HG02588 (cell line): ENCODE data around the gene LSS.
"Not testable (repeated sequence)": the region's sequence is repeated elsewhere in the genome, so short reads cannot be mapped to it uniquely, and the experiment has no call there.

Experiments used
- ATAC-seq: cut with Tn5 transposase; IDR thresholded peaks from one replicate; pipeline ENCODE4 v1.9.1; 2021; ENCODE audit warnings: mild to moderate bottlenecking, moderate library complexity; ENCODE audit not compliant: unreplicated experiment

The LSS gene

DNA sequence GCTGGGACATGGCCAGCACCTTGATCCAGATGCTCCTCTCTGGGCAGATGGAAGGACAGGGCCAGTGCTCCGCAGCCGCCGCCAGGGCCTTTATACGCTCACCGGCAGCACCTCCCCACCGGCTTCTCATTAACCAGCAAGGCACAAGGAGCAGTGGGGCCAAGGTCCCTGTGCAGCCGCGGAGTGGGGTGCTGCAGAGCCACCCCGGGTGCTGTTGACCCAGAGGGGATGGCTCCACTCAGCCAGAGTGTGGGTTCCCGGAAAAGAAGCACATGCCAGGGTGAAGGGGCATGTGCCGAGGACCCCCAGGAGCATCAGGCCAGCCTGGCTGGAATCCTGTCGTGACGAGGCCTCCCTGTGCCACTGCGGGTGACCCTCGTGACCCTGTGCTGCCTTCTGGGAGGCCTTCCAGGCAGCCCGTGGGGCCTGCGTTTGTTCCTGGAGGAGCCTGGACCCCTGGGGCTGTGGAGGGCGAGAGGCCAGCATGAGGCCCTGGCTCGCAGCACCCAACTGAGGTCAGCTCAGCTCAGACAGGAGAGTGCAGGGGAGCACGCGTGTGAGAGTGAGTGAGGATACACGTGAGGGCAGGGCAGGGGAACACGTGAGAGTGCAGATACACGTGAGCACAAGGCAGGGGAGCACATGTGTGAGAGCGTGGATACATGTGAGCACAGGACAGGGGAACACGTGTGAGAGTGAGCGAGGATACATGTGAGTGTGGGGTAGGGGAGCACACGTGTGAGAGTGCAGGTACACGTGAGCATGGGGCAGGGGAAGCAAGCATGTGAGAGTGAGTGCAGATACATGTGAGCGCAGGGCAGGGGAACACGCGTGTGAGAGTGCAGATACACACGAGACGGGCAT is 72.8 kb downstream of the LSS start, which contains the start of gene FTCD:
TSS of gene FTCD (minus strand) at position 66 of the 864 bp plus-strand sequence. CDS start at position 10, 56 bp downstream.
- ATAC-seq = no peak

DNA sequence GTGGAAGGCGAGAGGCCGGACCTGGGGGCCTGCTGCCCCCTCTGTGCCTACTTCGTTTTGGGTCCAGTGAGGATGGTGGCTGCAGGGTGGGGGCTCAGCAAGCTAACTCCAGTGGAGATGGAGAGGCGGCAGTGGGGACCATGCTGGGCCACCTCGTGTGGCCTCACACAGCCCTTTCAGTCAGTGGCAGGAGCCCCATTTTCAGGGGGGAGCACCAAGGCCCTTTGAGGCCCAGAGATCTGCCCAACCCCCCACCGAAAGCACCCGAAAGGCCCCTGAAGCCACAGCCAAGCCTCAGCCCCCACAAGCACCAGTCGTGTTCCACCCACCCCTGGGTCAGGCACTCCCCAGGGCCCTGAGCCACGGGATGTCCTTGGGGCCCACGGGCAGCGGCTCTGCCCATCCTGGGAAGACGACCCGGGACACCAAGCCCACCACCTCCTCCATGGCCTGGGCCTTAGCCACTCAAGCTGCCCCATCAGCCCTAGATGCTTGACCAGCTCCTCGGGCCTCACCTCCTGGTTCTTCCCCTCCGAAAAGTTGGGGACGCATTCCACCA is 73.5 kb downstream of the LSS start:
- ATAC-seq = no peak

DNA sequence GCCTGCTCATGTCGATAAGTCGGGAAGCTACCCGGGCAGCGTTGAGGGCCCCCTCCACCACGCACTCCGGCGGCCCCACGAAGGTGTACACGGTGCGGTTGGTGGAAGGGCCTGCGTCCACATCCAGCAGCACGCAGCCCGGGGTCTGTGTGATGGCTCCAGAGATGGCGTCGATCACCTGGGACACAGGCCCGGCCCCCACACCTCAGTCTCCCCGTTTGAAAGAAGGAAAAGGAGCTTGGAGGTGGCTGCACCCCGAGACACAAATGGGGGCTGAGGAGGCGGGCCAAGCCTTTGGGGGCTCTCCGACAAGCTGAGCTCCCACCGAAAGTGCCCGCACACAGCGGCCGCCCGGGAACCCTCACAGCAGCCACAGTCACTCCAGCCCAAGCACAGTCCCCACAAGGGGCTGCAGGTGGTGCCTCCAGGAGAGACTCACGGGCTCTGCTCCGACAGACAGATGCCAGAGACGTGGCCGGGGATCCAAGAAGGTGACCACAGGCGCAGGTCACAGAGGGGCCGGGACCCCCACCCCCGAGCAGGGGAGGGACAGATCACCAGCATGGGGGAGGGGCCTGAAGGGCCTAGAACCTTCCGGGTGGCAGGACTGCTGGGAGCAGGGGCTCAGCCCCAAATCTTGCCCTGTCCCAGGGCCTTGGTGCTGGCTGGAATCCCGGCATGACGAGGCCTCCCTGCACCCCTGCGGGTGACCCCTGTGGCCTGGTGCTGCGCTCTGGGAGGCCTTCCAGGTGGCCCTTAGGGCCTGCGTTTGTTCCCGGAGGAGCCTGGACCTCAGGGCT is 74.2 kb downstream of the LSS start:
- no peak for ATAC-seq

DNA sequence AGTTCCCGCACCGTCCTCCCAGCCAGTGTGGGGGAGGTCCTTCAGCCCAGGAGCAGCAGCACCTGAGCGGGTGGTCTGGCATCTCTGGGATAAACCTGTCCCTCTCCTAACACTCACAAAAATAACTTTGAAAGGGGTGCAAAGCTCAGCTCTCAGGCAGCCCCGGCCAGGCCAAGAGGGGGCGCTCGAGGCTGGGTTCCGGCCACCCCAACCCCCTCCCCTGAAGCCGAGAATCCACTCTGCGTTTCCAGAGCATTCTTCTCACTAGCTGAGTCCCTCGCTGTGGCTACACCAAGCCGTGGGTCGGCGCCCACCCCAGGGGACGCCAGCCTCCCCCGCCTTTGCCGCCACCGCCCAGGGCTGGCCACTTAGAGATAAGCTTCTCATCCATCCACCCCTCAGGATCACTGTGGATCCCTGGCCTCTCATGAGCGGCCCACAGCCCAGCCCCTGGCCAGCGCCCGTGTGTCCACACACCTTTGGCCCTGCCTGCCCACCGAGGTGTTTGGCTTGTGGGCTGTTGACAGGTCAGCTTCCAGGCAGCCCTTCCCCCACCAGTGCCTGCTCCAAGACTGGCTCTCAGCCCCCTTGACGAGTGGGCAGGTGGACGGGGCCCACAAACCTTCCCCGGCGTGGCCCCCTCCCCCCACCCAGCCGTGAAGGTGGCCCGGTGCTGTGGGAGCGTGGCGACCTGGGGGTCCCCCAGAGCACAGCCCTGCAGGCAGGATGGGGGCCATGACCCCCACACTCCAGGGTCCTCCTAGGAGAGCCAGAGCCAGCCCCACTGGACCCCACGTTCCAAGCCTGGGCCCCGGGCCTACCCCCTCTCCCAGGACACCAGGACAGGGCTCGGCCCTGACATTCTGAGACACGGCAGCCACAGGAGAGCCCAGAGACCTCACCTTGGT is 75.1 kb downstream of the LSS start:
- no peak for ATAC-seq

DNA sequence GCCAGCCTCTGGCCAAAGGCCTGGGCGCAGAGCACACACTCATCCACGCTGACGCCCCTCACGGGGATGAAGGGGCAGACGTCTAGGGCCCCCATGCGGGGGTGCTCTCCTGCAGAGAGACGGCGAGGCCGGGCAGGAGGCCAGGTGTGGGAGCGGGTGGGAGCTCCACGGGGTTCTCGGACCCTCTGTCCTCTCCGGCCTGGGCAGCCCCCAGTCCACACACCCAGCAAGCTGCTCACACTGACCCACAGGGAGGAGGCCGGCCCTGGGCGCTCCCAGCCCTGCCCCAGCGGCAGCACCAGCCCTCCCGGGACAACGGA is 75.7 kb downstream of the LSS start:
- no peak for ATAC-seq

DNA sequence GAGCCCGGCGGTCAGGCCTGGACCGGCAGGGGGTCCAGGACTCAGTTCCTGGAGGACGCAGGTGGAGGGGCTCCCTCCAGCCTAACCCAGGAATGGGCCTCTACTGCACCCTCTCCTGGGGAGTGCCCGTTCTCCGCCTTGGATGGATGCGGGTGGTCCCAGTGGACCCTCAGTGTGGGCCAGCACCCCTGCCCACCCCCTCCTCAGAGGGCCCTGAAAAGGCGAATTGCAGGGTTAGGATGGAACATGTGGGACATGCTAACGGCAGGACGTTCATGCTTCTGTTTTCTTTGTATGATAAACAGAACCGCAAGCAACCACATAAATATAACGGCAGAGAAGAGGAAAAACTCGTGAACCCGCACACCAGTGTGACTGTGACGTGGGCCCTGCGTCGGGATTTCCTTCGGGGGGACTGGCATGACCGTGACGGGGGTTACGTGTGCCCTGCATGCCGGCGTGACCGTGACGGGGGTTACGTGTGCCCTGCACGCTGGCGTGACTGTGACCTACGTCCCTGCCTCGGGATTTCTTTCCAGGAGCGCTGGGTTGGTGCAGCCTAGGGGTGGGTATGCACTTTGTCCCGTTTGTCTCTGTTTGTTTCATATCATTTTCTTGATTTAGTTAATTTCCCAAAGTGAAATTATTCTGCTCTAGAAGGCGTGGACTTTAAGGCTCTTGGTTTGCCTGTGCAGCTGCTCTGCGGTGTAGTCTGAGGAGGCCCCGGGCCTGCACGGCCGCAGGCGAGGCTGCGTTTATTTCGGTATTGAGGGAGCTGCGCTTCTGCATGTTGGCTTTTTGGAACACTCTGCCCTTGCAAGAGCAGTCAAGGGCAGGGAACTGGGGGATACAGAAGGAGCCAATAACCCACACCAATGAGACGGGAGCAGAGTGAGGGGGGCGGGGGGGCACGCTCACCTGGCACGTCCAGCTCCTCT is 76.3 kb downstream of the LSS start:
- ATAC-seq = no peak

DNA sequence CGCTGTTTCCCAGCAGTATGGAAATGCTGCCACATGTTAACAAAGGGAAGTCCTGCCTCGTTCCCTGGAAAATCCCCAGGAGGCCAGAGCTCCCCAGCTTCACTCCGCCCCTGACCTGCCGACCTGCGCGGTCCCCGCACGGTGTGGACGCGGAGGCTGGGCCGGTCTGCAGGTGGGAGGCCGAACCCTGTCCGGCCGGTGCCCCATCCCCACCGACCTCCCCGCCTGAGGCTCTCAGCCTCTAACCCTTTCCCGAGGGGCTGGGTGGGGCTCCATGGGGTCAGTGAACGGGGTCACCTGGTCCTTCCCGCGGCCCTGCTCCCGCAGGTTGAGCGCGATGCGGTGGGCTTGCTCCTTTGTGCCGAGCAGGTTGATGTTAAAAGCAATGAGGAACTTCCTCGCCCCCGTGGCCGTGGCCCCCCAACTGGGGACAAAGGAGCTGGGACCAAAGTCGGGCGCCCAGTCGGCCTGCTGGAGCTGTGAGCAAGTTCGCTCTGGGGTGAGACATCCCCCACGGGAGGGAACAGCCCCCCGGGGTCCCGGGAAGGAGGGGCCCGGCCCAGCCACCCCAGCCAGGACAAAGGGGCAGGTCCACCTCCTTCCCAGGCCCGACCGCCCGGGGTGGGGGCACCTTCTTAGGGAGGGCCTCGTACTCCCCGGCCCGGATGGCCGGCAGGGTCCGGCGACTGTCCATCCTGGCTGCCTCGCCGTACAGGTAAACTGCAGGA is 77.1 kb downstream of the LSS start:
- ATAC-seq = no peak

DNA sequence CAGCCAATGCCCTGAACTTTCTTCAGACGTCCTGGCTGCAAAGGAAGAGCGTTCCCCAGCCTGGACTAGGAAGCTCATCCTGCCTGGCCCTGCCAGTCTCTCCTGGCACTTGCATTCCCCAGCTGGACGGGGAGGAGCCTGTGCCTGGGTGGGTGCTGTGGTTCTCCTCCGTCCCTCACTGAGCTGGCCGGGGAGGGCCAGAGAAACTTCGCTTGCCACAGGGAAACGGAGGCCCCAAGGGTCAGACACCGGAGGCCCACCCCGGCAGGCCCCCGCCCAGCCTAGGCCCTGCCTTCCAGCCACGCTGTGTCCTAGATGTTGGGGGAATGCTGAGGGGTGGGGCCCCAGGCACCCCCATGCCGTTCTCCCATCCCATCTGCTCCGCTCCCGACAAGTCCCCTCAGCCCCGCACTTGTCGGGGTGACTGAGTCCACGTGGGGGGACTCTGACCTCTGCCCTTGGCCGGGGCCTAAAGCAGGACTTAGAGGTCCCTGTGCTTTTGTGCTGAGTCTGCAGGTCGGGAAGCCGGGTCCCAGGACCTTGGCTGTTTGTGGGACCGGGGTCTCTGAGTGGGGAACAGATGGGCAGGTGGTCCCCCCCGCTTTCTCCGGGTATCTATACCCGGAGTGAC is 78.0 kb downstream of the LSS start:
- no peak for ATAC-seq

DNA sequence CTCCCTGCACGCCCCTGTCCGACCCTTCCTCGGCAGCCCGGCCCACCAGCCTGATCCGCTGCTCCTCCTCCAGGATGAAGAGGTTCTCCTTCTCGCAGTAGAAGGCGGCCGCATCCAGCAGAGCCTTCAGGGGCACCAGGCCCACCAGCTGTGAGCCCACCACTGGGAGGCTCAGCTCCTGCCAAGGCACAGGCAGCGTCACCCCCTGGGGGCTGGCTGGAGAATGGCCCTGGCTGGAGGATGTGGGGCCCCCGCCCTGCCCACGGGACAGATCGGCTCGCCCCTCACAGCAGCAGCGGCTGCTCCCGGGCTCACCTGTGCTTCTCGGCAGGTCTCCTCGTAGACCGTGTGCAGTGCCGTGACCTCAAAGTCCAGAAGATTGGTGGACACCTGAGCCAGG is 78.5 kb downstream of the LSS start:
- no peak for ATAC-seq

- no peak for ATAC-seq
These were observed 79.2 kb downstream of the LSS start for GRCh38 chr21:46149205-46149901.

DNA sequence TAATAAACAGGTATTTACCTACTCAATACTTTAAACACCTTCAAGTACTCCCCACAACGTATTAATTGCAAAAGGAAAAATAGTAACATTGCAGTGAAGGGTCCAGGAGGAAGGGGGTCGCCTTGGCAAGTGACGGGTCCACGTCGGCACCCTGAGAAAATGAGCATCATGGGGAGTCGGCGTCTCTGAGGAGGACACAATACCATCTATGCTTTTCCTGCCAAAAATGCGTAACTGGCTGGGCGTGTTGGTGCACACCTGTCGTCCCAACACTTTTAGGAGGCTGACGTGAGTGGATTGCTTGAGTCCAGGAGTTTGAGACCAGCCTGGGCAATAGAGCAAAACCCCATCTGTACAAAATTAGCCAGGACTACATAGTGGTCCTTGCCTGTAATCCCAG is 80.5 kb downstream of the LSS start:
- no peak for ATAC-seq

- not testable (repeated sequence) for ATAC-seq
These were observed 81.1 kb downstream of the LSS start for GRCh38 chr21:46147429-46147828.

GRCh38 chr21:46146856-46147255 is 81.7 kb downstream of the LSS start:
- ATAC-seq = no peak

- ATAC-seq = no peak
These were observed 82.5 kb downstream of the LSS start for GRCh38 chr21:46145840-46146691.

GRCh38 chr21:46145159-46145839 is 83.3 kb downstream of the LSS start:
- no peak for ATAC-seq

DNA sequence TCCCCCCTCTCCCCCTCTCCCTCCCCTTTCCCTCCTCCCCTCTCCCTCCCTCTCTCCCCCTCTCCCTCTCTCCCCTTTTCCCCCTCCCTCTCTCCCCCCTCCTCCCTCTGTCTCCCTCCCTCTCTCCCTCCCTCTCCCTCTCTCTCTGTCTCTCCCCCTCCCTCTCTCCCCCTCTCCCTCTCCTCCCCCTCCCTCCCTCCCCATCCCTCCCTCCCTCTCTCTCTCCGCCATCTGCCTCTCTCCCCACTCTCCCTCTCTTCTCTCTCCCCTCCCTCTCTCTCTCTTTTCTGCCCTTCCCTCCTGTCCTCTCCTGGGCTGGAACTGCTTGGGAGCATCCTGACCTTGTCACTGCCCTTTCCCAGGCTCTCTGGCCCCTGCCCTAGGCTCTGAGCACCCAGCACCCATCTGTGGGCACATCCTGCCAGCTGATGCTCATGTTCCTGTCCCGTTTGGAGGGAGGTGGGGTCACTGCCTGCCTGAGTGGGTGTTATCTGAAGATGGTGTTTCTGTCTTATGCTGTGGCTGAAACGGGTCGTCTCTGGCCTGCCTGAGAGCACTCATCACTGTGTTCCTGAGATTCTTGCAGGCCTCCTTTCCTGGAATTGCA is 84.0 kb downstream of the LSS start:
- no peak for ATAC-seq
